ENCODE results near the gene CD2BP2. TPM values are rescaled to one million over a fixed set of nuclear protein-coding genes. Genes with fewer than 3 reads are reported as not detected.
A peak's percentile ranks its signal among the peaks of the same experiment; 100 is the strongest.

CD2BP2 gene
- total and polyA plus RNA-seq, 9 of the 15 experiments (the other 6 are each of a cell fraction or from before 2014, with no cell fraction given): 3.9 to 51.1 (median 32.8) TPM

- no peak for FAIRE-seq
- H3K27ac ChIP-seq (ENCODE audit: extremely low read depth, low read depth, low read length): peak overlapping the region; percentile 72
- POLR2A ChIA-PET: interaction anchor here (0.6 to 6.3 kb wide), 10 partner anchors 12 to 289 kb away, joined by 3 to 77 read pairs (median 4); partner anchors contain the start of genes CD2BP2, FBRS and PRR14
- no peak for TF ChIP-seq HOXB6 (CRISPR knock-in tag; IDR thresholded peaks at IDR 0.05; ENCODE audit: borderline replicate concordance)
- peak; percentile 68; the same call in 1 of the 2 replicates for TF ChIP-seq RB1 (IDR thresholded peaks at IDR 0.05; ENCODE audit: low read depth)
- no peak for TF ChIP-seq ZNF140 (CRISPR knock-in tag; IDR thresholded peaks at IDR 0.05)
- no peak for TF ChIP-seq XRCC3 (IDR thresholded peaks at IDR 0.05)
- no peak for TF ChIP-seq IFI16 (CRISPR knock-in tag; IDR thresholded peaks at IDR 0.05)
- TF ChIP-seq BCOR (IDR thresholded peaks at IDR 0.05): no peak
- TF ChIP-seq, protein P1, sequence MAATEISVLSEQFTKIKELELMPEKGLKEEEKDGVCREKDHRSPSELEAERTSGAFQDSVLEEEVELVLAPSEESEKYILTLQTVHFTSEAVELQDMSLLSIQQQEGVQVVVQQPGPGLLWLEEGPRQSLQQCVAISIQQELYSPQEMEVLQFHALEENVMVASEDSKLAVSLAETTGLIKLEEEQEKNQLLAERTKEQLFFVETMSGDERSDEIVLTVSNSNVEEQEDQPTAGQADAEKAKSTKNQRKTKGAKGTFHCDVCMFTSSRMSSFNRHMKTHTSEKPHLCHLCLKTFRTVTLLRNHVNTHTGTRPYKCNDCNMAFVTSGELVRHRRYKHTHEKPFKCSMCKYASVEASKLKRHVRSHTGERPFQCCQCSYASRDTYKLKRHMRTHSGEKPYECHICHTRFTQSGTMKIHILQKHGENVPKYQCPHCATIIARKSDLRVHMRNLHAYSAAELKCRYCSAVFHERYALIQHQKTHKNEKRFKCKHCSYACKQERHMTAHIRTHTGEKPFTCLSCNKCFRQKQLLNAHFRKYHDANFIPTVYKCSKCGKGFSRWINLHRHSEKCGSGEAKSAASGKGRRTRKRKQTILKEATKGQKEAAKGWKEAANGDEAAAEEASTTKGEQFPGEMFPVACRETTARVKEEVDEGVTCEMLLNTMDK (IDR thresholded peaks at IDR 0.05; ENCODE audit: borderline replicate concordance, insufficient read depth, low read depth, low read length, poor library complexity, severe bottlenecking): peak; percentile 51
- TF ChIP-seq RUNX1 (IDR thresholded peaks at IDR 0.05; ENCODE audit: low read depth): no peak
- TF ChIP-seq TEAD4 (IDR thresholded peaks at IDR 0.05; ENCODE audit: low read length): no peak
- TF ChIP-seq TEAD4 (CRISPR knock-in tag; IDR thresholded peaks at IDR 0.05; ENCODE audit: borderline replicate concordance): no peak
- no peak for TF ChIP-seq EHMT2 (IDR thresholded peaks at IDR 0.05)
- no peak for TF ChIP-seq HMBOX1 (IDR thresholded peaks at IDR 0.05)
- 0 out of 2 replicates have a peak, but pooled peaks have one; percentile 36 for TF ChIP-seq SIN3B (IDR thresholded peaks at IDR 0.05; ENCODE audit: low read depth)
- TF ChIP-seq KAT8 (IDR thresholded peaks at IDR 0.05; ENCODE audit: low read depth): no peak
- no peak for TF ChIP-seq SUPT5H (IDR thresholded peaks at IDR 0.05)
- TF ChIP-seq ZNF507 (tag; conservative IDR thresholded peaks at IDR 0.05): no peak
- peak; percentile 24; the same call in 1 of the 2 replicates for TF ChIP-seq CXXC5 (CRISPR knock-in tag; IDR thresholded peaks at IDR 0.05)
- no peak for TF ChIP-seq ARID2 (IDR thresholded peaks at IDR 0.05)
- TF ChIP-seq, protein P2, sequence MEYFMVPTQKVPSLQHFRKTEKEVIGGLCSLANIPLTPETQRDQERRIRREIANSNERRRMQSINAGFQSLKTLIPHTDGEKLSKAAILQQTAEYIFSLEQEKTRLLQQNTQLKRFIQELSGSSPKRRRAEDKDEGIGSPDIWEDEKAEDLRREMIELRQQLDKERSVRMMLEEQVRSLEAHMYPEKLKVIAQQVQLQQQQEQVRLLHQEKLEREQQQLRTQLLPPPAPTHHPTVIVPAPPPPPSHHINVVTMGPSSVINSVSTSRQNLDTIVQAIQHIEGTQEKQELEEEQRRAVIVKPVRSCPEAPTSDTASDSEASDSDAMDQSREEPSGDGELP (CRISPR knock-in tag; IDR thresholded peaks at IDR 0.05; ENCODE audit: borderline replicate concordance): no peak
Observed at GRCh38 chr16:30369938-30370455, 14.9 kb upstream of the CD2BP2 start.

More at GRCh38 chr16:30369938-30370455, 14.9 kb upstream of the CD2BP2 start:
- Histone ChIP-seq H3K9me3 (replicated peaks; ENCODE audit: control insufficient read depth, insufficient read depth, low read depth, low read length) (no peaks in the 10 kb centered on the region), H4K20me1 (replicated peaks; ENCODE audit: control insufficient read depth, insufficient read depth, low read length) (peaks cover 23% of the 10 kb centered on the region), H3K79me2 (ENCODE audit: control insufficient read depth, insufficient read depth, low read length) (peaks cover 49% of the 10 kb centered on the region), H3K4me2 (ENCODE audit: insufficient read depth, low read length) (peak overlapping the region; percentile 90; the same call in 1 of the 2 replicates), H3K36me3 (ENCODE audit: control insufficient read depth, insufficient read depth, low read length) (peaks cover 24% of the 10 kb centered on the region), H3K4me3 (peak overlapping the region; percentile 74), H3K27me3 (ENCODE audit: control insufficient read depth in 2 of 2, insufficient read depth in 2 of 2, low read length in 2 of 2) (no peaks in the 10 kb centered on the region), H3K9me1 (ENCODE audit: control insufficient read depth, insufficient read depth, low read length) (peaks cover 6% of the 10 kb centered on the region), H3K9ac (ENCODE audit: insufficient read depth in 1 of 2, low read depth in 2 of 2, low read length in 2 of 2) (peak overlapping the region; percentile 70 to 98; a peak in 3 of 4 replicates), H3K4me1 (replicated peaks in 1 of 2; ENCODE audit: control insufficient read depth in 2 of 2, insufficient read depth in 2 of 2, low read length in 2 of 2) (peaks cover 25 to 44% of the 10 kb centered on the region in 2 experiments; a peak in 4 of 5 replicates), H2AFZ (ENCODE audit: low read depth, low read length) (peak overlapping the region; percentile 17; the same call in 1 of the 2 replicates)
- ATAC-seq: no peak
- intact Hi-C loops (cut with micrococcal nuclease) (loop anchor here (2.0 to 10.0 kb wide), 3 partner anchors 15 to 305 kb away; partner anchors contain the start of genes ALDOA, CD2BP2 and ZNF771), in situ Hi-C loops (cut with MboI) (loop anchor here (25.0 kb wide), 1 partner anchor 908 kb away; the partner anchor contains the start of genes BOLA2, SLX1B and SULT1A4)
- no TSS peak for BruUV-seq (replicated peaks)
- whole genome bisulfite sequencing (ENCODE audit: insufficient coverage, low coverage, missing lambda C conversion rate): 0% methylated on average over 14 of the region's 76 CpGs
- CTCF ChIA-PET (ENCODE audit: low intra/inter-chr PET ratio): interaction anchor here (0.6 kb wide), 1 partner anchor 187 kb away, joined by 4 read pairs; the partner anchor contains the start of gene CORO1A
- DNase-seq (ENCODE audit: extremely low read depth in 1 of 4, low spot score in 3 of 4): peak in 2 of 4 experiments; percentile 87 to 91
